Mucosa of rectum (tissue), 2 donors: ENCODE results near the gene FAM180A.

Source experiments
- H3K27ac ChIP-seq, 2 donors: one replicate each; pipeline ENCODE4 v1.7.0; 2013; ENCODE audit warnings: inconsistent platforms in 2 of 2, low read depth in 2 of 2, low read length in 2 of 2
- H3K27me3 ChIP-seq, 2 donors: one replicate each; pipeline ENCODE4 v1.7.0; 2013; ENCODE audit warnings: low read length in 2 of 2; ENCODE audit not compliant: control insufficient read depth in 2 of 2, insufficient read depth in 2 of 2
- H3K36me3 ChIP-seq, 2 donors: one replicate each; pipeline ENCODE4 v1.7.0; 2013; ENCODE audit warnings: low read length in 2 of 2; ENCODE audit not compliant: control insufficient read depth in 2 of 2, insufficient read depth in 2 of 2
- H3K4me1 ChIP-seq, 2 donors: one replicate each; pipeline ENCODE4 v1.7.0; 2013; ENCODE audit warnings: low read length in 2 of 2, mild to moderate bottlenecking in 1 of 2; ENCODE audit not compliant: control insufficient read depth in 2 of 2, insufficient read depth in 2 of 2
- H3K4me3 ChIP-seq, 2 donors: one replicate each; pipeline ENCODE4 v1.7.0; 2013; ENCODE audit warnings: low read length in 2 of 2
- H3K9ac ChIP-seq, 2 donors: one replicate each; pipeline ENCODE4 v1.7.0; 2013; ENCODE audit warnings: low read length in 2 of 2, low read depth in 1 of 2, mild to moderate bottlenecking in 1 of 2
- H3K9me3 ChIP-seq, 2 donors: one replicate each; pipeline ENCODE4 v1.7.0; 2013; ENCODE audit warnings: low read length in 2 of 2; ENCODE audit not compliant: control insufficient read depth in 2 of 2
- donor health status: healthy.
- donor health status: Normal muscosa, but diverticular disease.

The FAM180A gene

DNA sequence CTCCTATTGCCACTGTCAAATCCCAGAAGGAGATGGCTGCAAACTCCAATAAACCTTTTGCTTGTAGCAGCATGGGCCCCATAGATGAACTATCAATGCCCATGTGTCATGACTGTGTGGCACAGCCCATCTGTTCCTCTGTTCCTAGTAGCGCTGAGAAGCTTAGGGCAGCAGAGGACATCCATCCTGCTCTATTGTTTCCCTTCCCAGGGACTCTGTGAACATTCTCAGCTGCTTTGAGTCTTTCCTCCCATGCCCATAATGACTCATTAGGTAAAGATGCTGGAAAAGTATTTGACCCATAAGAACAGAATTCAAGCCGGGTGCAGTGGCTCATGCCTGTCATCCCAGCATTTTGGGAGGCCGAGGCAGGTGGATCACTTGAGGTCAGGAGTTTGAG, 58.0 kb downstream of the FAM180A start:
- Histone ChIP-seq H3K4me3 (no peak overlapping the region), H3K27ac (no peak overlapping the region), H3K4me1 (no peaks in the 10 kb centered on the region), H3K27me3 (no peaks in the 10 kb centered on the region), H3K9ac (no peak overlapping the region), H3K36me3 (peaks cover 2 to 5% of the 10 kb centered on the region in 2 donors), H3K9me3 (no peaks in the 10 kb centered on the region)

DNA sequence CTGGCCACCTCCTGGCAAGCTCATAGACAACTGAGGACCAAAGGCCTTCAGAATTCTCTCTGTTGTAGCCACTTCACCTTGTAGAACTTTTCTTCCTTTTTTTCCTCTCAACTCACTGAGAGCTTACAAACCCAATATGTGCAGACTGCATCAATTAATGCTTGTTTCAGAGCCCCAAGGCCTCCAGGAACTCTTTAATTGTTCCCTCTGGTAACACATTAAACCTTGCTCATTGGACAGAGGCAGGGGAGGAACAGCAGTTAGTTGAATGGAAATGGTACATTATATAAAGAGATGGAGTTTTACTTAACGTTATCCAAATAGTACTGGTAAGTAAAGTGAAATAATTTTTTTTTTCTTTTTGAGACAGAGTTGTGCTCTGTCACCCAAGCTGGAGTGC, 61.1 kb downstream of the FAM180A start:
- H3K4me1 ChIP-seq, result no peaks in the 10 kb centered on the region
- no peak overlapping the region for H3K9ac ChIP-seq
- H3K27me3 ChIP-seq, result no peaks in the 10 kb centered on the region
- no peaks in the 10 kb centered on the region for H3K9me3 ChIP-seq
- no peak overlapping the region for H3K4me3 ChIP-seq
- no peak overlapping the region for H3K27ac ChIP-seq
- H3K36me3 ChIP-seq, result peaks cover 2 to 5% of the 10 kb centered on the region in 2 donors

DNA sequence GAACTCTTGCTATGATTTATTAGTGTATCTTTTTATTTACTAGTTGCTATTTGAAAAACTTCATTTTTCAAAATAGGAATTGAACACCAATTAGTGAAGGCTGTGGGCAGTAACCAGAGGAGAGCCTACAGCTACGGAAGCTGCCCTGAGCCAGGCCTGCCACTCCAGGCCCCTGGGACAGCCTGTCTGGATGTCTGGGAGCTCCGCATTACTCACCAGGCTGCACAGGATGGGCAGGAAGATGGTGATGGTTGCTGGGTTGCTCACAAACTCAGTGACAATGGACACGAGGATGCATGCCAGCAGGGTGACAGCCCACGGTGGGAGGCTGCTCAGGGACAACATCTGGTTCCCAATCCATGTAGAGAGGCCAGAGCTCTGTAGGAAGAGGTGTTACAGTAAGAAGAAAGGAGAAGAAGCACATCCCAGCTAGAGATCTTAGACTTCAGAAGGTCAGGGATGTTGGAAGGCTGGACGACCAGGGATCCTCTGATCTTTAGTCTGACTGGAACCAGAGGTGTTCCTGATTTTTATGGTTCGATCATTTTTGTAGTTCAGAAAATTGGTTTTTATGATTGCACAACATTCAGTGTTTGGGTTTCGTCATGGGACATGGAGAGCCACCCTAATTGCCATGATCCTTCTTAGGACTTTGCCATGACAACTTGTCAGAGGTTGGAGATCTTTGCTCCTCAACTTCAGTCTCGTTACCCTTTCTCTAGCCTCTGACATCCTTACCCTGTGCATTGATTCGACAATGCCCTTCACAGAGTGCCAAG, 63.1 kb downstream of the FAM180A start:
- no peaks in the 10 kb centered on the region for H3K27me3 ChIP-seq
- H3K4me3 ChIP-seq, result no peak overlapping the region
- H3K27ac ChIP-seq, result no peak overlapping the region
- H3K4me1 ChIP-seq, result no peaks in the 10 kb centered on the region
- no peak overlapping the region for H3K9ac ChIP-seq
- H3K36me3 ChIP-seq, result peaks cover 0 to 5% of the 10 kb centered on the region in 2 donors
- H3K9me3 ChIP-seq, result no peaks in the 10 kb centered on the region

DNA sequence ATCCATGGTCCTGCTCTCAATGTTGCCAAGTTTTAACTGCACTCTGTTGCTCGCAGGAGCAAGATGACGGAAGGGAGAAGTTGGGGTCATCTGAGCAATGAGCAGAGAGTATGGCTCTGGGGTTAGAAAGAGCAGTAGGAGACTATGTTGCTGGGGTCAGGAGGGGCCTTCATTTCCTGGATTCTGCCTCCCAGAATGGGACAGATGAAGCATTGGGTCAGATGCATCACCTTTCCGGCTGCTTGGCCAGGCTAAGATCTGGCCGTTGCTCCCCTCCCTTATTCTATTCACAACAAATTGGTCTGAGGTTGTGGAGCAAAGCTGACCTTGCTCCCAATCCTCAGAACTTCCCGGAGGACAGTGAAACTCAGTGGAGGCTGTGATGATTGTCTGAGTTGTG, 63.9 kb downstream of the FAM180A start:
- Histone ChIP-seq H3K27me3 (no peaks in the 10 kb centered on the region), H3K9me3 (no peaks in the 10 kb centered on the region), H3K9ac (no peak overlapping the region), H3K27ac (no peak overlapping the region), H3K36me3 (peaks cover 0 to 5% of the 10 kb centered on the region in 2 donors), H3K4me1 (no peaks in the 10 kb centered on the region), H3K4me3 (no peak overlapping the region)

GRCh38 chr7:135684136-135684535, 64.5 kb downstream of the FAM180A start:
- no peaks in the 10 kb centered on the region for H3K9me3 ChIP-seq
- H3K9ac ChIP-seq, result no peak overlapping the region
- H3K4me1 ChIP-seq, result no peaks in the 10 kb centered on the region
- H3K27me3 ChIP-seq, result no peaks in the 10 kb centered on the region
- no peak overlapping the region for H3K27ac ChIP-seq
- H3K4me3 ChIP-seq, result no peak overlapping the region
- peaks cover 0 to 3% of the 10 kb centered on the region in 2 donors for H3K36me3 ChIP-seq

GRCh38 chr7:135683609-135684008, 65.0 kb downstream of the FAM180A start:
- H3K9ac ChIP-seq, result no peak overlapping the region
- no peak overlapping the region for H3K4me3 ChIP-seq
- no peaks in the 10 kb centered on the region for H3K4me1 ChIP-seq
- H3K36me3 ChIP-seq, result peaks cover 0 to 3% of the 10 kb centered on the region in 2 donors
- H3K9me3 ChIP-seq, result no peaks in the 10 kb centered on the region
- H3K27ac ChIP-seq, result no peak overlapping the region
- no peaks in the 10 kb centered on the region for H3K27me3 ChIP-seq

DNA sequence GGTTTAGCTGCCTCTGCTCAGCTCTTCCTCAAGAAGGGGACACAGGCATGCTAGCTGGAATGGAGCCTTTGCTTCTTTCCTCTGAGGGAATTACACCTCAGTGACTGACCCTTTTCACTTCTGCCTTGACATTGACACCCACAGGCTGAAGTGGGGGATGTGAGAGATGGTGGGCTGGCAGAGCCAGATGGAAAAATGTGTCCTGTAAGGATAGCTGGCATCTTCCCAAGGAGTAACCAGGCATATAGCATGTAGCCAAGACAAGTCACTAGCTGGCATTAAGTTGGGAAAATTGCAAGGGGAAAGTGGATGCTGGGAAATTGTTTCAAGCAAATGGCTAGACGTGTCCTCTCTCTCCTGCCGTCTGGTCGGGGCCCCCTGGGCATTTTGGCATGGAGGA, 66.4 kb downstream of the FAM180A start:
- H3K36me3 ChIP-seq, result peaks cover 0 to 6% of the 10 kb centered on the region in 2 donors
- H3K4me1 ChIP-seq, result no peaks in the 10 kb centered on the region
- no peak overlapping the region for H3K4me3 ChIP-seq
- H3K27me3 ChIP-seq, result no peaks in the 10 kb centered on the region
- H3K27ac ChIP-seq, result no peak overlapping the region
- no peaks in the 10 kb centered on the region for H3K9me3 ChIP-seq
- H3K9ac ChIP-seq, result no peak overlapping the region

- no peaks in the 10 kb centered on the region for H3K27me3 ChIP-seq
- H3K27ac ChIP-seq, result no peak overlapping the region
- H3K9me3 ChIP-seq, result no peaks in the 10 kb centered on the region
- H3K4me3 ChIP-seq, result no peak overlapping the region
- no peak overlapping the region for H3K9ac ChIP-seq
- H3K4me1 ChIP-seq, result no peaks in the 10 kb centered on the region
- H3K36me3 ChIP-seq, result peaks cover 0 to 8% of the 10 kb centered on the region in 2 donors
Observed at GRCh38 chr7:135681762-135682161, 66.9 kb downstream of the FAM180A start.
